Right ventricle myocardium superior (tissue), 1 donor: ENCODE measurements around the gene NRG2. TPM values are rescaled to one million over a fixed set of nuclear protein-coding genes. Genes with fewer than 3 reads are reported as not detected.
A peak's percentile ranks its signal among the peaks of the same experiment; 100 is the strongest.

Experiments
- ATAC-seq: fragments of 200-7000 bp; cut with Tn5 transposase; one replicate; pipeline ENCODE4 v1.9.1; 2020; ENCODE audit warnings: mild to moderate bottlenecking; ENCODE audit not compliant: poor library complexity
- DNase-seq: peaks from one replicate; pipeline ENCODE4 v3.0.0-alpha.2; 2020
- intact Hi-C: fragments of 100-400 bp; cut with DNase I; formaldehyde crosslinking; loops from one replicate; pipeline ENCODE4 v1.11.2; 2022
- long read RNA-seq: library from polyadenylated mRNA; unstranded; transcript quantifications from one replicate; pipeline ENCODE4 v2.0.0, GENCODE V29; 2021
- total RNA-seq: library from RNA; stranded (reverse); fragmentation: NEBNext Ultra II Directional; extraction: Animal tissue kit (Norgen Biotek cat#: 25700); gene quantifications from one replicate; pipeline ENCODE4 v1.2.1, GENCODE V29; 2021
- donor health status: DM: no; HTN: yes; CAD: no; lungs with severe emphysema.

Gene NRG2
- 2.1 TPM for total RNA-seq
- long read RNA-seq, partial matches to known transcripts: 1 of 3 reads
- long read RNA-seq, other reads (novel, unspliced or antisense): 2 of 3 reads

- intact Hi-C loops: no loop called here
- DNase-seq (peak; percentile 81), ATAC-seq (peak; percentile 91)
These were observed at the start of gene NRG2 for GRCh38 chr5:140042643-140043507. NRG2 (minus strand) TSS chr5:140043299.

- no peak for ATAC-seq
- DNase-seq: no peak
- intact Hi-C loops: no loop called here
These were observed 47.2 kb upstream of the NRG2 start for GRCh38 chr5:140090251-140090650.

GRCh38 chr5:140084541-140084940 is 41.4 kb upstream of the NRG2 start:
- intact Hi-C loops: no loop called here
- DNase-seq (no peak), ATAC-seq (peak; percentile 92)

- intact Hi-C loops: no loop called here
- ATAC-seq: no peak
- no peak for DNase-seq
These were observed 40.6 kb upstream of the NRG2 start for GRCh38 chr5:140083650-140084049.

- no peak for DNase-seq
- intact Hi-C loops: no loop called here
- ATAC-seq: no peak
These were observed 40.0 kb upstream of the NRG2 start for GRCh38 chr5:140083120-140083519.

- DNase-seq (no peak), ATAC-seq (no peak)
- intact Hi-C loops: no loop called here
These were observed 33.7 kb upstream of the NRG2 start for GRCh38 chr5:140076788-140077187.

- intact Hi-C loops: no loop called here
- no peak for ATAC-seq
- no peak for DNase-seq
These were observed 33.0 kb upstream of the NRG2 start for GRCh38 chr5:140076142-140076541.

GRCh38 chr5:140075371-140075770 is 32.3 kb upstream of the NRG2 start:
- intact Hi-C loops: no loop called here
- no peak for ATAC-seq
- no peak for DNase-seq

GRCh38 chr5:140073296-140073695 is 30.2 kb upstream of the NRG2 start:
- DNase-seq (no peak), ATAC-seq (no peak)
- intact Hi-C loops: loop anchor here (2.0 kb wide), 1 partner anchor 84 kb away; no protein-coding TSS in a partner anchor

- DNase-seq: no peak
- ATAC-seq: no peak
- intact Hi-C loops: loop anchor here (2.0 kb wide), 1 partner anchor 84 kb away; no protein-coding TSS in a partner anchor
These were observed 29.7 kb upstream of the NRG2 start for GRCh38 chr5:140072812-140073211.

- DNase-seq (no peak), ATAC-seq (no peak)
- intact Hi-C loops: no loop called here
These were observed 17.7 kb upstream of the NRG2 start for GRCh38 chr5:140060816-140061215.

- DNase-seq: no peak
- intact Hi-C loops: no loop called here
- no peak for ATAC-seq
These were observed 15.3 kb upstream of the NRG2 start for GRCh38 chr5:140058212-140058932.

GRCh38 chr5:140056880-140057279 is 13.8 kb upstream of the NRG2 start:
- DNase-seq (no peak), ATAC-seq (no peak)
- intact Hi-C loops: no loop called here

GRCh38 chr5:140055152-140055551 is 12.1 kb upstream of the NRG2 start:
- ATAC-seq (no peak), DNase-seq (no peak)
- intact Hi-C loops: no loop called here

GRCh38 chr5:140054086-140054689 is 11.1 kb upstream of the NRG2 start:
- ATAC-seq: no peak
- intact Hi-C loops: no loop called here
- no peak for DNase-seq

GRCh38 chr5:140051950-140052349 is 8.9 kb upstream of the NRG2 start:
- no peak for DNase-seq
- intact Hi-C loops: no loop called here

GRCh38 chr5:140049713-140050112 is 6.6 kb upstream of the NRG2 start:
- intact Hi-C loops: no loop called here
- ATAC-seq: no peak

More at GRCh38 chr5:140051950-140052349, 8.9 kb upstream of the NRG2 start:
- no peak for ATAC-seq

GRCh38 chr5:140049205-140049604 is 6.1 kb upstream of the NRG2 start:
- intact Hi-C loops: no loop called here
- no peak for DNase-seq
- no peak for ATAC-seq

More at GRCh38 chr5:140049713-140050112, 6.6 kb upstream of the NRG2 start:
- no peak for DNase-seq

- ATAC-seq (no peak), DNase-seq (no peak)
- intact Hi-C loops: no loop called here
These were observed 942 bp upstream of the NRG2 start for GRCh38 chr5:140044041-140044440.
